HepG2 (cell line): Measurements from ENCODE around the gene BLCAP. TPM values are rescaled to one million over a fixed set of nuclear protein-coding genes. Genes with fewer than 3 reads are reported as not detected.
A peak's percentile ranks its signal among the peaks of the same experiment; 100 is the strongest.

Source experiments
- ATAC-seq: fragments of 200-7000 bp; cut with Tn5 transposase; 3 replicates; pipeline ENCODE4 v1.9.1; 2020; ENCODE audit warnings: mild to moderate bottlenecking, moderate library complexity
- BruUV-seq: library from RNA; stranded (reverse); fragments of 400-500 nt; replicated peaks from 2 replicates; lab custom pipeline; 2021; lab: Mats Ljungman, UMichigan
- CTCF ChIA-PET: fragments of 300-600 bp; formaldehyde crosslinking; extraction: SDS; loops from one replicate; lab custom pipeline; 2021; ENCODE audit warnings: low total read pairs, inconsistent platforms, low intra/inter-chr PET ratio; lab: Yijun Ruan, JAX
- POLR2A ChIA-PET: fragments of 350-600 bp; sonication (Branson Sonifier 250); formaldehyde crosslinking; loops from one replicate; lab custom pipeline; 2020; ENCODE audit warnings: antibody characterized with exemption, inconsistent platforms; lab: Yijun Ruan, JAX
- DNase-seq: peaks from one replicate; pipeline ENCODE4 v3.0.0-alpha.2; 2015; ENCODE audit warnings: low spot score
- FAIRE-seq: peaks from 3 replicates; lab custom pipeline; 2011; peaks lifted over from hg19 to GRCh38; lab: Jason Lieb, UNC
- H2AFZ ChIP-seq: one replicate; pipeline ENCODE4 v1.6.1; 2011; ENCODE audit warnings: low read length, inconsistent platforms
- H3K27ac ChIP-seq: fragments of 300-600 bp; 3 replicates; pipeline ENCODE4 v1.8.0; 2011; ENCODE audit warnings: mixed run types, mild to moderate bottlenecking, mixed read lengths, low read length, inconsistent platforms; ENCODE audit not compliant: insufficient read depth; ENCODE audit errors: extremely low read length
- H3K27me3 ChIP-seq, 2 experiments: fragments of 200-600 bp in 1 of 2; 2 replicates in 1 of 2; 3 replicates in 1 of 2; pipeline versions ENCODE4 v1.6.0 to v1.8.0; 2011; ENCODE audit warnings: low read length in 2 of 2, mild to moderate bottlenecking in 2 of 2, moderate library complexity in 2 of 2, inconsistent platforms in 1 of 2; ENCODE audit not compliant: insufficient read depth in 2 of 2, control insufficient read depth in 1 of 2
- H3K36me3 ChIP-seq, 2 experiments: fragments of 200-600 bp in 1 of 2; replicated peaks in 1 of 2; 2 replicates in 1 of 2; 3 replicates in 1 of 2; pipeline versions ENCODE4 v1.5.1 to v1.8.0; 2011; ENCODE audit warnings: low read length in 2 of 2, inconsistent platforms in 1 of 2; ENCODE audit not compliant: insufficient read depth in 2 of 2, control insufficient read depth in 1 of 2
- H3K4me1 ChIP-seq: 2 replicates; pipeline ENCODE4 v1.5.1; 2012; ENCODE audit warnings: low read length, inconsistent platforms; ENCODE audit not compliant: insufficient read depth
- H3K4me2 ChIP-seq: 2 replicates; pipeline ENCODE4 v1.6.0; 2011; ENCODE audit warnings: low read depth, low read length, inconsistent platforms
- H3K4me3 ChIP-seq, 3 experiments: fragments of 200-600 bp in 1 of 3; sonication (generic), shearing (Covaris generic) in 1 of 3; replicated peaks in 1 of 3; 2 replicates each; pipeline ENCODE4 v1.5.1; 2011 to 2016; ENCODE audit warnings: low read length in 3 of 3, inconsistent platforms in 2 of 3, low read depth in 2 of 3, mild to moderate bottlenecking in 2 of 3, control low read depth in 1 of 3, mixed read lengths in 1 of 3; ENCODE audit not compliant: insufficient read depth in 1 of 3
- H3K79me2 ChIP-seq: one replicate; pipeline ENCODE4 v1.6.1; 2011; ENCODE audit warnings: low read length, inconsistent platforms; ENCODE audit not compliant: insufficient read depth
- H3K9ac ChIP-seq: 2 replicates; pipeline ENCODE4 v1.6.0; 2011; ENCODE audit warnings: mild to moderate bottlenecking, low read depth, low read length, inconsistent platforms; ENCODE audit not compliant: insufficient read depth
- H3K9me3 ChIP-seq: 2 replicates; pipeline ENCODE4 v1.5.1; 2012; ENCODE audit warnings: mild to moderate bottlenecking, low read length
- H4K20me1 ChIP-seq: 2 replicates; pipeline ENCODE4 v1.6.0; 2011; ENCODE audit warnings: inconsistent platforms, mild to moderate bottlenecking, low read length, moderate library complexity; ENCODE audit not compliant: insufficient read depth
- ETV5 ChIP-seq: IDR thresholded peaks from 2 replicates; pipeline ENCODE4 v1.6.1; 2018; ENCODE audit warnings: missing biosample characterization, missing genetic modification reagents, inconsistent platforms, borderline replicate concordance
- HBP1 ChIP-seq: IDR thresholded peaks from 2 replicates; pipeline ENCODE4 v1.6.1; 2016; ENCODE audit warnings: low read depth, control low read depth
- MBNL3 ChIP-seq: fragments of 250-450 bp; sonication (Bioruptor Pico); conservative IDR thresholded peaks from 2 replicates; pipeline ENCODE4 v1.8.0; 2022; ENCODE audit warnings: mild to moderate bottlenecking, inconsistent platforms
- NFKB2 ChIP-seq: sonication (generic); formaldehyde crosslinking; IDR thresholded peaks from 2 replicates; pipeline ENCODE4 v1.4.0; 2020; ENCODE audit warnings: missing genetic modification reagents, borderline replicate concordance
- POLR2A ChIP-seq, 2 experiments: IDR thresholded peaks; 2 replicates each; pipeline ENCODE4 v1.6.1; 2011; ENCODE audit warnings: low read depth in 2 of 2, low read length in 2 of 2, mild to moderate bottlenecking in 1 of 2, moderate library complexity in 1 of 2; ENCODE audit not compliant: insufficient read depth in 1 of 2
- THAP7 ChIP-seq: sonication (generic); formaldehyde crosslinking; IDR thresholded peaks from 2 replicates; pipeline ENCODE4 v1.8.1; 2023; ENCODE audit warnings: mild to moderate bottlenecking, missing genetic modification reagents
- TRIM22 ChIP-seq: fragments of 450-650 bp; IDR thresholded peaks from 2 replicates; pipeline ENCODE4 v1.6.1; 2017
- ZBTB33 ChIP-seq: sonication (generic); formaldehyde crosslinking; IDR thresholded peaks from 2 replicates; pipeline ENCODE4 v1.4.0; 2020; ENCODE audit warnings: missing genetic modification reagents
- ZNF777 ChIP-seq: sonication (generic); formaldehyde crosslinking; IDR thresholded peaks from 2 replicates; pipeline ENCODE4 v1.4.0; 2020; ENCODE audit warnings: missing genetic modification reagents
- WGBS: methylation state at CpG from one replicate; pipeline ENCODE4 v1.1.6; 2017; ENCODE audit warnings: low lambda C conversion rate; 5-methylcytosine and 5-hydroxymethylcytosine counted together
- in situ Hi-C: cut with HindIII; loops from 2 replicates; pipeline ENCODE4 v1.10.0; 2017; ENCODE audit warnings: low pct_unique_long_range_greater_than_20kb; ENCODE audit not compliant: extremely low pct_ligation_motif_present
- intact Hi-C: fragments of 100-400 bp; cut with micrococcal nuclease; formaldehyde crosslinking; loops from one replicate; pipeline ENCODE4 v1.10.0; 2022; ENCODE audit not compliant: unreplicated experiment
- polyA plus RNA-seq, 8 experiments: library from polyadenylated mRNA; depleted of rRNA in 3 of 8; stranded (reverse) in 7 of 8; unstranded in 1 of 8; fragments of >200 nt; fragmentation: Illumina TruSeq in 4 of 8; extraction: Trizol in 4 of 8; gene quantifications; 2 replicates each; pipeline versions ENCODE4 v1.2.1 to v1.2.3, GENCODE V29; 2011 to 2016; ENCODE audit warnings: low read depth in 4 of 8, missing spikeins in 1 of 8, mixed read lengths in 1 of 8; ENCODE audit not compliant: insufficient read depth in 1 of 8
- total RNA-seq, 5 experiments: library from RNA; depleted of rRNA; stranded (reverse); fragments of >200 nt; fragmentation: Illumina TruSeq; extraction: Trizol; gene quantifications; 2 replicates each; pipeline ENCODE4 v1.2.3, GENCODE V29; 2016; ENCODE audit warnings: low read depth in 1 of 5

The BLCAP gene
- total and polyA plus RNA-seq, 2 of the 13 experiments (the other 11 are each of a cell fraction or from before 2014, with no cell fraction given) = 52.4 to 86.8 TPM

- ChIA-PET POLR2A (no interaction called here), CTCF (no interaction called here)
- no peak overlapping the region for H3K27ac ChIP-seq
- H3K9me3 ChIP-seq = no peaks in the 10 kb centered on the region
- BruUV-seq = no TSS peak
- WGBS = 57% methylated on average over 4 of the region's 4 CpGs
- no peak overlapping the region for H2AFZ ChIP-seq
- H3K4me2 ChIP-seq = no peak overlapping the region
- intact Hi-C loops (no loop called here), in situ Hi-C loops (no loop called here)
- peaks cover 71% of the 10 kb centered on the region for H3K4me1 ChIP-seq
- no peaks in the 10 kb centered on the region for H3K36me3 ChIP-seq
- DNase-seq (no peak), ATAC-seq (no peak), FAIRE-seq (no peak)
- no peak for TF ChIP-seq ETV5 (CRISPR knock-in tag)
- no peak for TF ChIP-seq TRIM22
- TF ChIP-seq NFKB2 (CRISPR knock-in tag) = no peak
- TF ChIP-seq HBP1 (CRISPR knock-in tag) = no peak
- H4K20me1 ChIP-seq = no peaks in the 10 kb centered on the region
- no peaks in the 10 kb centered on the region; a peak in 1 of 5 replicates for H3K27me3 ChIP-seq
- no peaks in the 10 kb centered on the region for H3K79me2 ChIP-seq
- H3K9ac ChIP-seq = no peak overlapping the region
- no peak overlapping the region for H3K4me3 ChIP-seq
Observed at GRCh38 chr20:37539424-37539823, 11.7 kb upstream of the BLCAP start.

- H4K20me1 ChIP-seq = no peaks in the 10 kb centered on the region
- in situ Hi-C loops = no loop called here
- no peaks in the 10 kb centered on the region for H3K9me3 ChIP-seq
- H3K4me2 ChIP-seq = no peak overlapping the region
- peak; percentile 57 for ATAC-seq
- intact Hi-C loops = no loop called here
- H3K4me1 ChIP-seq = peaks cover 63% of the 10 kb centered on the region
- H3K9ac ChIP-seq = no peak overlapping the region
- no peak overlapping the region for H3K27ac ChIP-seq
- DNase-seq = peak; percentile 48
- no peak for FAIRE-seq
- ChIA-PET POLR2A (interaction anchor here (0.6 to 1.0 kb wide), 3 partner anchors 10 to 139 kb away, joined by 3 to 4 read pairs (median 3); partner anchors contain the start of gene BLCAP), CTCF (no interaction called here)
- H3K4me3 ChIP-seq = no peak overlapping the region
- no peaks in the 10 kb centered on the region for H3K36me3 ChIP-seq
- no TSS peak for BruUV-seq
- H3K27me3 ChIP-seq = no peaks in the 10 kb centered on the region
- WGBS = 67% methylated on average over 5 of the region's 5 CpGs
- no peaks in the 10 kb centered on the region for H3K79me2 ChIP-seq
- no peak overlapping the region for H2AFZ ChIP-seq
- no peak for TF ChIP-seq POLR2A (IDR thresholded peaks at IDR 0.05; ENCODE audit: insufficient read depth in 1 of 2, low read depth in 2 of 2, low read length in 2 of 2)
- TF ChIP-seq THAP7 (CRISPR knock-in tag) = no peak
- TF ChIP-seq ZBTB33 (CRISPR knock-in tag) = 0 out of 2 replicates have a peak, but pooled peaks have one; percentile 52
- TF ChIP-seq MBNL3 (CRISPR knock-in tag) = no peak
- TF ChIP-seq ZNF777 (CRISPR knock-in tag) = no peak
Observed at GRCh38 chr20:37538003-37538402, 10.3 kb upstream of the BLCAP start.
